Kidney (tissue), 14 donors: Measurements from ENCODE around the gene IL11. TPM values are rescaled to one million over a fixed set of nuclear protein-coding genes. Genes with fewer than 3 reads are reported as not detected.
A peak's percentile ranks its signal among the peaks of the same experiment; 100 is the strongest.

ENCODE experiments used
- DNase-seq, 5 donors: peaks; one replicate each; pipeline ENCODE4 v3.0.0-alpha.2; 2013 to 2020
- FAIRE-seq: peaks from 2 replicates; lab custom pipeline; 2012; peaks lifted over from hg19 to GRCh38; lab: Jason Lieb, UNC
- H3K27ac ChIP-seq, 2 donors: one replicate each; pipeline ENCODE4 v1.7.0; 2013; ENCODE audit warnings: low read depth in 2 of 2, low read length in 2 of 2, inconsistent platforms in 1 of 2
- H3K27me3 ChIP-seq: one replicate; pipeline ENCODE4 v1.7.1; 2013; ENCODE audit warnings: low read length, inconsistent platforms; ENCODE audit not compliant: control insufficient read depth, insufficient read depth
- H3K36me3 ChIP-seq, 3 donors: one replicate each; pipeline versions ENCODE4 v1.7.0 to v1.7.1; 2013; ENCODE audit warnings: low read length in 3 of 3, control low read depth in 1 of 3, inconsistent platforms in 1 of 3; ENCODE audit not compliant: insufficient read depth in 3 of 3, control insufficient read depth in 2 of 3
- H3K4me1 ChIP-seq, 3 donors: one replicate each; pipeline versions ENCODE4 v1.7.0 to v1.7.1; 2013; ENCODE audit warnings: low read length in 3 of 3, inconsistent platforms in 1 of 3, low read depth in 1 of 3; ENCODE audit not compliant: control insufficient read depth in 2 of 3, insufficient read depth in 2 of 3
- H3K4me3 ChIP-seq, 3 donors: one replicate each; pipeline versions ENCODE4 v1.7.0 to v1.8.1; 2013; ENCODE audit warnings: low read length in 3 of 3, control low read depth in 1 of 3, inconsistent platforms in 1 of 3
- H3K9ac ChIP-seq, 3 donors: one replicate each; pipeline versions ENCODE4 v1.7.0 to v1.7.1; 2013; ENCODE audit warnings: low read length in 3 of 3, control low read depth in 1 of 3, inconsistent platforms in 1 of 3
- H3K9me3 ChIP-seq, 3 donors: one replicate each; pipeline versions ENCODE4 v1.7.0 to v1.7.1; 2013; ENCODE audit warnings: low read length in 3 of 3, control low read depth in 1 of 3, inconsistent platforms in 1 of 3; ENCODE audit not compliant: control insufficient read depth in 2 of 3, insufficient read depth in 1 of 3
- CTCF ChIP-seq: IDR thresholded peaks from 3 replicates; pipeline ENCODE4 v1.5.1; 2012; ENCODE audit warnings: mild to moderate bottlenecking, moderate library complexity, borderline replicate concordance; ENCODE audit not compliant: insufficient read depth; ENCODE audit errors: extremely low read depth
- intact Hi-C: fragments of 100-400 bp; cut with DNase I; formaldehyde crosslinking; loops from one replicate; pipeline ENCODE4 v1.11.1; 2022
- polyA plus RNA-seq: library from polyadenylated mRNA; stranded (reverse); fragments of 350-450 nt; fragmentation: Illumina TruSeq; extraction: RNeasy Lipid Tissue Mini Kit (QIAGEN cat#74804); gene quantifications from one replicate; pipeline ENCODE4 v1.2.3, GENCODE V29; 2014; ENCODE audit warnings: low read depth, low replicate concordance; ENCODE audit not compliant: insufficient read depth
- total RNA-seq: library from RNA; stranded (reverse); fragmentation: NEBNext Ultra II Directional; extraction: Animal tissue kit (Norgen Biotek cat#: 25700); gene quantifications from one replicate; pipeline ENCODE4 v1.2.1, GENCODE V29; 2021
- donor health status: control.
- donor health status: control.
- donor health status: control.
- donor health status: control.
- donor health status: control.
- donor health status: DM: yes; HTN: yes; CAD: no.
- donor health status: Normal renal cell carcinoma (clear cell type).

Gene IL11
- total and polyA plus RNA-seq, 2 donors from 2014 or later = 0.37 to 0.47 TPM

DNA sequence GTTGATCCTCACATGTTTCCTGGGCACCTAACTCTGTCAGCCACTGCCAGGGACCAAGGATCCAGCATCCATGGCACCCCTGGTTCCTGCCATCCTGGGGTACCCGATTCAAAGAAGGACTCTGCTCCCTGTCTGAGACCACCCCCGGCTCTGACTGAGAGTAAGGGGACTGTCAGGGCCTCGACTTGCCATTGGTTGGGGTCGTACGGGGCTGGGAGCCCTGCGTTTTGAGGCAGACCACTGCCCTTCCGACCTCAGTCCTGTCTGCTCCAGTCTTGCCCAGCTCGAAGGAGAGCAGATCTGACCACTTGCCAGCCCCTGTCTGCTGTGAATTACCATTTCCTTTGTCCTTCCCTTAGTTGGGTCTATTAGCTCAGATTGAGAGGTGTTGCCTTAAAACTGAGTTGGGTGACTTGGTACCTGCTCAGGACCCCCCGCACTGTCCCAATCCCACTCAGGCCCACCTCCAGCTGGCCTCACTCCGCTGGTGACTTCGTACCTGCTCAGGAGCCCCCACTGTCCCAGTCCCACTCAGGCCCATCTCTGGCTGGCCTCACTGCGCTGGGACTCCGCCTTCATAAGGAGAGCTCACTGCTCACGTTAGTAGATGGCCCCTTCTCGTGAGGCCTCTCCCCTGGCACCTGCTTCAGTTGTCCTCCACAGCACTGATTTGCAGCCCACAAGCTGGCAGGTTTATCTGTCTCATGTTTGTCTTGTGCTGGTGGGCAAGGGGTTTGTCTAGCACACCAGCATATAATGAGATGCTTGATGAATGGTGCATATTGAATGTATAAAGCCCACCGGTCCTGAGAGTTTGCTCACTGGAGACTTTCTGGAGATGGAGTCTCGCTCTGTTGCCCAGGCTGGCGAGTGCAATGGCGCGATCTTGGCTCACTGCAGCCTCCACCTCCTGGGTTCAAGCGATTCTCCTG, 19.4 kb upstream of the IL11 start:
- H3K4me1 ChIP-seq = peaks cover 0 to 40% (median 25%) of the 10 kb centered on the region in 3 donors
- no peak overlapping the region for H3K4me3 ChIP-seq
- no peaks in the 10 kb centered on the region for H3K9me3 ChIP-seq
- intact Hi-C loops = no loop called here
- H3K27me3 ChIP-seq = no peaks in the 10 kb centered on the region
- DNase-seq (no peak), FAIRE-seq (no peak)
- no peak overlapping the region for H3K27ac ChIP-seq
- H3K9ac ChIP-seq = no peak overlapping the region
- H3K36me3 ChIP-seq = peaks cover 2 to 27% (median 10%) of the 10 kb centered on the region in 3 donors
- no peak for TF ChIP-seq CTCF

- peak in 1 of 5 donors; percentile 52 for DNase-seq
- Histone ChIP-seq H3K9me3 (no peaks in the 10 kb centered on the region), H3K4me1 (peaks cover 0 to 46% (median 25%) of the 10 kb centered on the region in 3 donors), H3K27me3 (no peaks in the 10 kb centered on the region), H3K9ac (peak overlapping the region in 1 of 3 donors; percentile 95), H3K27ac (no peak overlapping the region), H3K4me3 (peak overlapping the region in 2 of 3 donors; percentile 30 to 99), H3K36me3 (peaks cover 2 to 27% (median 10%) of the 10 kb centered on the region in 3 donors)
- intact Hi-C loops = no loop called here
- TF ChIP-seq CTCF = no peak
- no peak for FAIRE-seq
These were observed 17.7 kb upstream of the IL11 start for GRCh38 chr19:55387736-55388497.

GRCh38 chr19:55386493-55386971, 16.3 kb upstream of the IL11 start:
- DNase-seq (peak in 2 of 5 donors; percentile 74 to 82), FAIRE-seq (no peak)
- Histone ChIP-seq H3K4me1 (peaks cover 0 to 46% (median 25%) of the 10 kb centered on the region in 3 donors), H3K27me3 (no peaks in the 10 kb centered on the region), H3K27ac (no peak overlapping the region), H3K36me3 (peaks cover 2 to 27% (median 10%) of the 10 kb centered on the region in 3 donors), H3K9ac (peak overlapping the region; percentile 89 to 95 (median 92)), H3K9me3 (no peaks in the 10 kb centered on the region), H3K4me3 (peak overlapping the region; percentile 96 to 99 (median 97))
- intact Hi-C loops = no loop called here
- no peak for TF ChIP-seq CTCF
